Right lobe of liver (tissue), 6 donors: Measurements from ENCODE around the gene NAGLU. TPM values are rescaled to one million over a fixed set of nuclear protein-coding genes. Genes with fewer than 3 reads are reported as not detected.
"Not testable (repeated sequence)": the region's sequence is repeated elsewhere in the genome, so short reads cannot be mapped to it uniquely, and the experiment has no call there.

Experiments
- ATAC-seq, 4 donors: fragments of 200-7000 bp; cut with Tn5 transposase; one replicate each; pipeline ENCODE4 v1.9.1; 2020; ENCODE audit warnings: mild to moderate bottlenecking in 4 of 4, moderate library complexity in 4 of 4
- DNase-seq, 3 donors: peaks; one replicate each; pipeline ENCODE4 v3.0.0-alpha.2; 2020
- H3K27ac ChIP-seq, 3 donors: fragments of 200-600 bp; one replicate each; pipeline ENCODE4 v1.8.0; 2022
- H3K27me3 ChIP-seq, 2 donors: fragments of 200-600 bp; one replicate each; pipeline ENCODE4 v1.8.0; 2022
- H3K36me3 ChIP-seq, 4 donors: fragments of 200-600 bp; sonication (generic) in 1 of 4; one replicate each; pipeline versions ENCODE4 v1.5.1 to v1.8.0; 2017 to 2022; ENCODE audit warnings: control low read depth in 1 of 4
- H3K4me1 ChIP-seq, 4 donors: fragments of 200-600 bp; sonication (generic) in 1 of 4; one replicate each; pipeline versions ENCODE4 v1.5.1 to v1.8.0; 2017 to 2022; ENCODE audit warnings: control low read depth in 1 of 4
- H3K4me3 ChIP-seq, 3 donors: fragments of 200-600 bp; one replicate each; pipeline ENCODE4 v1.8.0; 2022
- H3K9me3 ChIP-seq, 4 donors: fragments of 200-600 bp; sonication (generic) in 1 of 4; one replicate each; pipeline versions ENCODE4 v1.5.1 to v1.8.0; 2017 to 2022; ENCODE audit warnings: control low read depth in 1 of 4
- CTCF ChIP-seq, 4 donors: fragments of 200-600 bp in 3 of 4; fragments of 450-650 bp in 1 of 4; IDR thresholded peaks; one replicate each; pipeline versions ENCODE4 v1.5.1 to v1.8.0; 2016 to 2022; ENCODE audit warnings: antibody characterized with exemption in 4 of 4, mild to moderate bottlenecking in 2 of 4
- POLR2A ChIP-seq: fragments of 450-650 bp; IDR thresholded peaks from one replicate; pipeline ENCODE4 v1.6.1; 2017; ENCODE audit warnings: antibody characterized with exemption, mild to moderate bottlenecking
- WGBS: methylation state at CpG from one replicate; pipeline ENCODE4 v1.1.6; 2018; ENCODE audit warnings: low coverage, low lambda C conversion rate; ENCODE audit not compliant: insufficient coverage; ENCODE audit errors: missing lambda C conversion rate; 5-methylcytosine and 5-hydroxymethylcytosine counted together
- intact Hi-C, 2 donors: fragments of 100-400 bp; cut with DNase I; formaldehyde crosslinking; loops; one replicate each; pipeline versions ENCODE4 v1.11.2 to v1.14.1; 2022
- total RNA-seq, 6 experiments: library from RNA; depleted of rRNA in 2 of 6; stranded (reverse); fragments of >200 nt in 2 of 6; fragmentation: NEBNext Ultra II Directional in 3 of 6; extraction: Animal tissue kit (Norgen Biotek cat#: 25700) in 3 of 6; gene quantifications; one replicate each; pipeline versions ENCODE4 v1.1.0 to v1.2.4, GENCODE V29; 2016 to 2023
- donor health status: DM: no; HTN: yes; CAD: no.
- donor health status: DM: no; HTN: no; CAD: no.
- donor health status: DM: no; HTN: no; CAD: no.
- donor health status: DM: no; HTN: yes; CAD: no.
- donor health status: DM: no; HTN: yes; CAD: no.

Gene NAGLU
- total RNA-seq, 6 experiments from 2014 or later, result 36.4 to 81.6 (median 43.7) TPM

- WGBS, result 100% methylated on average over 1 of the region's 23 CpGs
- Histone ChIP-seq H3K9me3 (no peaks in the 10 kb centered on the region), H3K4me1 (peaks cover 0 to 27% (median 13%) of the 10 kb centered on the region in 4 donors), H3K4me3 (no peak overlapping the region), H3K27me3 (no peaks in the 10 kb centered on the region), H3K36me3 (peaks cover 0 to 11% (median 3%) of the 10 kb centered on the region in 4 donors), H3K27ac (no peak overlapping the region)
- intact Hi-C loops, result no loop called here
- TF ChIP-seq CTCF (IDR thresholded peaks at IDR 0.05), result no peak
- TF ChIP-seq POLR2A, result no peak
- DNase-seq (no peak), ATAC-seq (no peak)
Measured at GRCh38 chr17:42547001-42547461, 11.0 kb downstream of the NAGLU start.

DNA sequence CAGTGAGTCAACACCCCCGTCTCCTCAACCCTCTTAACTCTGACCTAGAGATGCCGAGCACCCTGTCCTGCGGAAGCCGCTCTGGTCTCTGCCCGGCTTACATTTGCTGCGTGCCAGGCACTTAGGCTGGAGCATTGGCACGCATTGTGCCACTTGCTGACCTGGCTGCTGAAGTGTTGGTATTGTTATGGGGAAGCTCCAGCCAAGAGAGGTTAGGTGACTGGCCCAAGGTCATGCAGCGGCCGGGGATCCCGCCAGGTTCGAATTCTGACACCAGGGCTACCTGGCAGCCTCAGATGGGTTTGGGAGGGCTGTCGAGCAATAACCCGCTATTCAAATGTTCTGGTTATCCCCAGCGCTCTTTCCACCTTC lies 11.6 kb downstream of the NAGLU start:
- Histone ChIP-seq H3K9me3 (no peaks in the 10 kb centered on the region), H3K36me3 (peaks cover 0 to 10% (median 2%) of the 10 kb centered on the region in 4 donors), H3K4me1 (peaks cover 0 to 26% (median 12%) of the 10 kb centered on the region in 4 donors), H3K4me3 (peak overlapping the region; percentile 36 to 48 (median 44)), H3K27me3 (no peaks in the 10 kb centered on the region), H3K27ac (no peak overlapping the region)
- ATAC-seq, result peak; percentile 47 to 63 (median 54)
- 0% methylated on average over 6 of the region's 14 CpGs for WGBS
- TF ChIP-seq POLR2A (no peak), CTCF (IDR thresholded peaks at IDR 0.05) (no peak)
- intact Hi-C loops, result no loop called here
- peak; percentile 62 to 86 (median 72) for DNase-seq

DNA sequence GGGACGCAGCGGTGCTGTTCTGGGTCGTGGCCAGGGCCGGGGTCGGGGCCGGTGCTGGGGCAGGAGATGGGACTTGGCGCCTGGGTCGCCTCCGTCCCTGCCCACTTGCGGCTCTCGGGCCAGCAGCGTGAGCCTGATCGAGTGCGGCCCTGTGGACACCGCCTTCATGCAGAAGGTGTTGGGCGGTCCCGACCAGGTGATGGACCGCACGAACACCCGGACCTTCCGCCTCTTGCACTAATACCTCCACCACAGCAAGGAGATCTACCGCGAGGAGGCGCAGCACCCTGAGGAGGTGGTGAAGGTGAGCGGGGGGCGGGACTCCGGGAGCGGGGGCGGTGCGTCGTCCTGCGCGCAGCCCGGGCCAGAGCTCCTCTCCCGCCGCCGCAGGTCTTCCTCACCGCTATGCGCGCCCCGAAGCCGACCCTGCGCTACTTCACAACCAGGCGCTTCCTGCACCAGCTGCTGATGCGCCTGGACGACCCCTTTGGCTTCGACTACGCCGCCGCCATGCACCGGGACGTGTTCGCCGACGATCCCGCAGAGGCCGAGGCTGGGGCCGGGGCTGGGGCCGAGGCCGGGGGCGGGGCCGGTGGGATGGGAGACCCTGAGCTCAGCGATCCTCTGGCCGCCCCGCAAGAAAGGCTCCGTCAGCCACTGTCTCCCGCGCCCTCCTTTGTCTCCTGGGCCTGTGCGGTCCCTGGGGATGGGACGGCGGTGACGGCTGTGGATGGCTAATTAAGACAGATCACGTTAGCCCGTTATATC lies 12.2 kb downstream of the NAGLU start:
- Histone ChIP-seq H3K36me3 (peaks cover 0 to 4% (median under 1%) of the 10 kb centered on the region in 4 donors), H3K4me1 (peaks cover 0 to 26% (median 12%) of the 10 kb centered on the region in 4 donors), H3K27ac (no peak overlapping the region), H3K4me3 (peak overlapping the region; percentile 36 to 48 (median 44)), H3K9me3 (no peaks in the 10 kb centered on the region), H3K27me3 (no peaks in the 10 kb centered on the region)
- no CpG with 5 or more reads among the region's 74 CpGs for WGBS
- peak; percentile 80 to 87 (median 85) for DNase-seq
- intact Hi-C loops, result no loop called here
- TF ChIP-seq CTCF (IDR thresholded peaks at IDR 0.05), result peak; percentile 36 to 53 (median 50)
- TF ChIP-seq POLR2A, result no peak
- peak; percentile 75 to 85 (median 79) for ATAC-seq

DNA sequence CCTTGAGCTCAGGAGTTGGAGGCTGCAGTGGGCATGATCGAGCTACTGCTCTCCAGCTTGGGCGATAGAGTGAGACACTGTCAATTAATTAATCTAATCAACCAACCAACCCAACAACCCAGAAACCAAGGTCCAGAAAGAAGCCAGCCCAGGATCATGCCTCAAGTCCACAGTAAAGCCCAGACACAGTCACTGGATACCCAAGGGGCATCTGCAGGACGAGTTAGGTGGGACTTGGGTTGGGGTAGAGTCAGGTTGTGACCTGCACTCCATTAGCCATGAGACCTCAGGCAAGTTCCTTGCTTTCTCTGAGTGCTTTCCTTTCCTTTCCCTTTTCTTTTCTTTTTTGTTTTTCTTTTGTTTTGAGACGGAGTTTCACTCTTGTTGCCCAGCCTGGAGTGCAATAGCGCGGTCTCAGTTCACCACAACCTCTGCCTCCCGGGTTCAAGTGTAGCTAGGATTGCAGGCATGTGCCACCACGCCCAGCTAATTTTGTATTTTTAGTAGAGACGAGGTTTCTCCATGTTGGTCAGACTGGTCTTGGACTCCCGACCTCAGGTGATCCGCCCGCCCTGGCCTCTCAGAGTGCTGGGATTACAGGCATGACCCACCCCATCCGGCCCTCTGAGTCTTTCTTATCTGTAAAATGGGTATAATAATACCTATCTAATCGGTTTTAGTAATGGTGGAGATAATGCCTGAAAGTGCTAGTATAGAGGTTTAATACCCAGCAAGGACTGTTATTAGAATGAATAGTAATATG lies 13.1 kb downstream of the NAGLU start:
- Histone ChIP-seq H3K27ac (no peak overlapping the region), H3K27me3 (no peaks in the 10 kb centered on the region), H3K9me3 (no peaks in the 10 kb centered on the region), H3K36me3 (no peaks in the 10 kb centered on the region), H3K4me3 (no peak overlapping the region), H3K4me1 (peaks cover 0 to 29% (median 13%) of the 10 kb centered on the region in 4 donors)
- TF ChIP-seq CTCF (IDR thresholded peaks at IDR 0.05) (no peak), POLR2A (no peak)
- DNase-seq (no peak), ATAC-seq (no peak)
- WGBS, result 72% methylated on average over 12 of the region's 14 CpGs
- intact Hi-C loops, result no loop called here

- intact Hi-C loops, H3K36me3 ChIP-seq, H3K27me3 ChIP-seq, H3K27ac ChIP-seq, H3K9me3 ChIP-seq, ATAC-seq, DNase-seq: not testable (repeated sequence)
- Histone ChIP-seq H3K4me1 (peaks cover 0 to 22% (median 8%) of the 10 kb centered on the region in 4 donors), H3K4me3 (peak within 1 kb of the TSS; percentile 89 to 92 (median 89))
- no CpG with 5 or more reads among the region's 15 CpGs for WGBS
Measured at GRCh38 chr17:42552736-42553135, 16.7 kb downstream of the NAGLU start, which contains the start of gene HSD17B1. Gene HSD17B1 (plus strand): TSS chr17:42552923. CDS start chr17:42552934, 11 bp downstream.
